ENCODE results near the gene SPINT2.
"Not testable (repeated sequence)": the region's sequence is repeated elsewhere in the genome, so short reads cannot be mapped to it uniquely, and the experiment has no call there.

Gene SPINT2

GRCh38 chr19:38227287-38228004 lies 36.9 kb upstream of the SPINT2 start:
- peaks cover 9% of the 10 kb centered on the region for H3K27me3 ChIP-seq (ENCODE audit: control insufficient read depth, insufficient read depth, low read length)
- H3K9ac ChIP-seq (ENCODE audit: low read depth, low read length), result no peak overlapping the region
- H3K36me3 ChIP-seq (ENCODE audit: control insufficient read depth, insufficient read depth, low read length), result no peaks in the 10 kb centered on the region
- H3K4me1 ChIP-seq (ENCODE audit: control insufficient read depth, insufficient read depth, low read length), result peaks cover 9% of the 10 kb centered on the region
- H3K4me3 ChIP-seq (ENCODE audit: low read depth, low read length), result peak overlapping the region; percentile 33
- no peaks in the 10 kb centered on the region for H3K9me3 ChIP-seq (ENCODE audit: control insufficient read depth, insufficient read depth, low read length)

- Histone ChIP-seq H3K27me3 (ENCODE audit: control insufficient read depth, insufficient read depth, low read length) (peaks cover 9% of the 10 kb centered on the region), H3K36me3 (ENCODE audit: control insufficient read depth, insufficient read depth, low read length) (no peaks in the 10 kb centered on the region), H3K9me3 (ENCODE audit: control insufficient read depth, insufficient read depth, low read length) (no peaks in the 10 kb centered on the region), H3K4me3 (ENCODE audit: low read depth, low read length) (peak overlapping the region; percentile 33), H3K4me1 (ENCODE audit: control insufficient read depth, insufficient read depth, low read length) (peaks cover 9% of the 10 kb centered on the region), H3K9ac (ENCODE audit: low read depth, low read length) (no peak overlapping the region)
These were observed 36.4 kb upstream of the SPINT2 start for GRCh38 chr19:38228005-38228377.

- Histone ChIP-seq H3K36me3 (ENCODE audit: control insufficient read depth, insufficient read depth, low read length) (no peaks in the 10 kb centered on the region), H3K27me3 (ENCODE audit: control insufficient read depth, insufficient read depth, low read length) (peaks cover 9% of the 10 kb centered on the region), H3K4me3 (ENCODE audit: low read depth, low read length) (peak overlapping the region; percentile 68), H3K9ac (ENCODE audit: low read depth, low read length) (no peak overlapping the region), H3K9me3 (ENCODE audit: control insufficient read depth, insufficient read depth, low read length) (no peaks in the 10 kb centered on the region), H3K4me1 (ENCODE audit: control insufficient read depth, insufficient read depth, low read length) (peaks cover 7% of the 10 kb centered on the region)
These were observed 35.6 kb upstream of the SPINT2 start for GRCh38 chr19:38228491-38229439.

GRCh38 chr19:38229585-38230073 lies 34.7 kb upstream of the SPINT2 start:
- Histone ChIP-seq H3K4me3 (ENCODE audit: low read depth, low read length) (peak overlapping the region; percentile 52), H3K36me3 (ENCODE audit: control insufficient read depth, insufficient read depth, low read length) (no peaks in the 10 kb centered on the region), H3K9me3 (ENCODE audit: control insufficient read depth, insufficient read depth, low read length) (no peaks in the 10 kb centered on the region), H3K4me1 (ENCODE audit: control insufficient read depth, insufficient read depth, low read length) (peaks cover 7% of the 10 kb centered on the region), H3K9ac (ENCODE audit: low read depth, low read length) (no peak overlapping the region), H3K27me3 (ENCODE audit: control insufficient read depth, insufficient read depth, low read length) (peaks cover 9% of the 10 kb centered on the region)

GRCh38 chr19:38230506-38231133 lies 33.8 kb upstream of the SPINT2 start:
- H3K9me3 ChIP-seq (ENCODE audit: control insufficient read depth, insufficient read depth, low read length); H3K9ac ChIP-seq (ENCODE audit: low read depth, low read length); H3K4me1 ChIP-seq (ENCODE audit: control insufficient read depth, insufficient read depth, low read length); H3K4me3 ChIP-seq (ENCODE audit: low read depth, low read length); H3K36me3 ChIP-seq (ENCODE audit: control insufficient read depth, insufficient read depth, low read length); H3K27me3 ChIP-seq (ENCODE audit: control insufficient read depth, insufficient read depth, low read length): not testable (repeated sequence)

- no peak overlapping the region for H3K9ac ChIP-seq (ENCODE audit: low read depth, low read length)
- no peaks in the 10 kb centered on the region for H3K9me3 ChIP-seq (ENCODE audit: control insufficient read depth, insufficient read depth, low read length)
- peaks cover 9% of the 10 kb centered on the region for H3K27me3 ChIP-seq (ENCODE audit: control insufficient read depth, insufficient read depth, low read length)
- H3K4me1 ChIP-seq (ENCODE audit: control insufficient read depth, insufficient read depth, low read length), result peaks cover 4% of the 10 kb centered on the region
- no peak overlapping the region for H3K4me3 ChIP-seq (ENCODE audit: low read depth, low read length)
- H3K36me3 ChIP-seq (ENCODE audit: control insufficient read depth, insufficient read depth, low read length), result no peaks in the 10 kb centered on the region
These were observed 32.5 kb upstream of the SPINT2 start for GRCh38 chr19:38231918-38232317.

GRCh38 chr19:38233740-38234251 lies 30.6 kb upstream of the SPINT2 start:
- no peak overlapping the region for H3K9ac ChIP-seq (ENCODE audit: low read depth, low read length)
- no peaks in the 10 kb centered on the region for H3K36me3 ChIP-seq (ENCODE audit: control insufficient read depth, insufficient read depth, low read length)

GRCh38 chr19:38234615-38235014 lies 29.8 kb upstream of the SPINT2 start:
- Histone ChIP-seq H3K4me3 (ENCODE audit: low read depth, low read length) (no peak overlapping the region), H3K9ac (ENCODE audit: low read depth, low read length) (no peak overlapping the region), H3K27me3 (ENCODE audit: control insufficient read depth, insufficient read depth, low read length) (peaks cover 9% of the 10 kb centered on the region), H3K36me3 (ENCODE audit: control insufficient read depth, insufficient read depth, low read length) (no peaks in the 10 kb centered on the region), H3K9me3 (ENCODE audit: control insufficient read depth, insufficient read depth, low read length) (no peaks in the 10 kb centered on the region), H3K4me1 (ENCODE audit: control insufficient read depth, insufficient read depth, low read length) (no peaks in the 10 kb centered on the region)

More at GRCh38 chr19:38233740-38234251, 30.6 kb upstream of the SPINT2 start:
- Histone ChIP-seq H3K4me1 (ENCODE audit: control insufficient read depth, insufficient read depth, low read length) (no peaks in the 10 kb centered on the region), H3K4me3 (ENCODE audit: low read depth, low read length) (no peak overlapping the region), H3K27me3 (ENCODE audit: control insufficient read depth, insufficient read depth, low read length) (peaks cover 9% of the 10 kb centered on the region), H3K9me3 (ENCODE audit: control insufficient read depth, insufficient read depth, low read length) (no peaks in the 10 kb centered on the region)

GRCh38 chr19:38239816-38240215 lies 24.6 kb upstream of the SPINT2 start:
- Histone ChIP-seq H3K4me3 (ENCODE audit: low read depth, low read length) (no peak overlapping the region), H3K4me1 (ENCODE audit: control insufficient read depth, insufficient read depth, low read length) (peaks cover 2% of the 10 kb centered on the region), H3K9me3 (ENCODE audit: control insufficient read depth, insufficient read depth, low read length) (no peaks in the 10 kb centered on the region), H3K27me3 (ENCODE audit: control insufficient read depth, insufficient read depth, low read length) (no peaks in the 10 kb centered on the region), H3K36me3 (ENCODE audit: control insufficient read depth, insufficient read depth, low read length) (no peaks in the 10 kb centered on the region), H3K9ac (ENCODE audit: low read depth, low read length) (no peak overlapping the region)

- no peak overlapping the region for H3K4me3 ChIP-seq (ENCODE audit: low read depth, low read length)
- peaks cover 2% of the 10 kb centered on the region for H3K4me1 ChIP-seq (ENCODE audit: control insufficient read depth, insufficient read depth, low read length)
- no peaks in the 10 kb centered on the region for H3K9me3 ChIP-seq (ENCODE audit: control insufficient read depth, insufficient read depth, low read length)
- no peaks in the 10 kb centered on the region for H3K27me3 ChIP-seq (ENCODE audit: control insufficient read depth, insufficient read depth, low read length)
- H3K36me3 ChIP-seq (ENCODE audit: control insufficient read depth, insufficient read depth, low read length), result no peaks in the 10 kb centered on the region
- no peak overlapping the region for H3K9ac ChIP-seq (ENCODE audit: low read depth, low read length)
These were observed 21.1 kb upstream of the SPINT2 start for GRCh38 chr19:38243279-38243673.

- no peaks in the 10 kb centered on the region for H3K27me3 ChIP-seq (ENCODE audit: control insufficient read depth, insufficient read depth, low read length)
- H3K4me3 ChIP-seq (ENCODE audit: low read depth, low read length), result no peak overlapping the region
- H3K4me1 ChIP-seq (ENCODE audit: control insufficient read depth, insufficient read depth, low read length), result peaks cover 8% of the 10 kb centered on the region
- no peaks in the 10 kb centered on the region for H3K9me3 ChIP-seq (ENCODE audit: control insufficient read depth, insufficient read depth, low read length)
- H3K9ac ChIP-seq (ENCODE audit: low read depth, low read length), result no peak overlapping the region
- H3K36me3 ChIP-seq (ENCODE audit: control insufficient read depth, insufficient read depth, low read length), result no peaks in the 10 kb centered on the region
These were observed 18.4 kb upstream of the SPINT2 start for GRCh38 chr19:38245826-38246498.
